HepG2 (cell line): ENCODE measurements around the gene CCDC201. TPM values are rescaled to one million over a fixed set of nuclear protein-coding genes. Genes with fewer than 3 reads are reported as not detected.

ENCODE experiments used
- DPF2 ChIP-seq: sonication (generic); formaldehyde crosslinking; IDR thresholded peaks from 2 replicates; pipeline ENCODE4 v1.4.0; 2020; ENCODE audit warnings: mild to moderate bottlenecking, low read depth, missing genetic modification reagents, borderline replicate concordance
- FOXK2 ChIP-seq: fragments of 450-650 bp; IDR thresholded peaks from 2 replicates; pipeline ENCODE4 v1.6.1; 2016
- KLF16 ChIP-seq, 2 experiments: sonication (generic) in 1 of 2; formaldehyde crosslinking in 1 of 2; IDR thresholded peaks; 2 replicates each; pipeline versions ENCODE4 v1.6.1 to v1.8.0; 2016 to 2023; ENCODE audit warnings: missing genetic modification reagents in 2 of 2, missing compliant biosample characterization in 1 of 2
- MIXL1 ChIP-seq: IDR thresholded peaks from 2 replicates; pipeline ENCODE4 v1.6.1; 2016
- NFAT5 ChIP-seq: sonication (generic); formaldehyde crosslinking; IDR thresholded peaks from 2 replicates; pipeline ENCODE4 v1.4.0; 2020; ENCODE audit warnings: missing genetic modification reagents
- NR1H2 ChIP-seq: sonication (generic); formaldehyde crosslinking; IDR thresholded peaks from 2 replicates; pipeline ENCODE4 v1.8.1; 2022; ENCODE audit warnings: low read depth, missing genetic modification reagents, borderline replicate concordance
- POGK ChIP-seq: sonication (generic); formaldehyde crosslinking; conservative IDR thresholded peaks from 2 replicates; pipeline ENCODE4 v1.8.0; 2022; ENCODE audit warnings: mild to moderate bottlenecking, moderate library complexity, missing genetic modification reagents
- SIX1 ChIP-seq: sonication (generic); formaldehyde crosslinking; IDR thresholded peaks from 2 replicates; pipeline ENCODE4 v1.4.0; 2020; ENCODE audit warnings: missing genetic modification reagents, borderline replicate concordance
- ZNF24 ChIP-seq: fragments of 450-650 bp; IDR thresholded peaks from 2 replicates; pipeline ENCODE4 v1.6.1; 2017; ENCODE audit warnings: antibody characterized with exemption, mild to moderate bottlenecking
- ZNF546 ChIP-seq: sonication (generic); formaldehyde crosslinking; conservative IDR thresholded peaks from 2 replicates; pipeline ENCODE4 v1.8.1; 2023; ENCODE audit warnings: mild to moderate bottlenecking, missing genetic modification reagents
- ZNF609 ChIP-seq: sonication (generic); formaldehyde crosslinking; IDR thresholded peaks from 2 replicates; pipeline ENCODE4 v1.4.0; 2020; ENCODE audit warnings: mild to moderate bottlenecking, missing genetic modification reagents, borderline replicate concordance
- ZNF678 ChIP-seq: sonication (generic); formaldehyde crosslinking; IDR thresholded peaks from 2 replicates; pipeline ENCODE4 v1.4.0; 2020; ENCODE audit warnings: mild to moderate bottlenecking, missing genetic modification reagents
- ZNF709 ChIP-seq: sonication (generic); formaldehyde crosslinking; IDR thresholded peaks from 2 replicates; pipeline ENCODE4 v1.5.0; 2020; ENCODE audit warnings: mild to moderate bottlenecking, missing genetic modification reagents
- polyA plus RNA-seq, 8 experiments: library from polyadenylated mRNA; depleted of rRNA in 3 of 8; stranded (reverse) in 7 of 8; unstranded in 1 of 8; fragments of >200 nt; fragmentation: Illumina TruSeq in 4 of 8; extraction: Trizol in 4 of 8; gene quantifications; 2 replicates each; pipeline versions ENCODE4 v1.2.1 to v1.2.3, GENCODE V29; 2011 to 2016; ENCODE audit warnings: low read depth in 4 of 8, missing spikeins in 1 of 8, mixed read lengths in 1 of 8; ENCODE audit not compliant: insufficient read depth in 1 of 8
- total RNA-seq, 5 experiments: library from RNA; depleted of rRNA; stranded (reverse); fragments of >200 nt; fragmentation: Illumina TruSeq; extraction: Trizol; gene quantifications; 2 replicates each; pipeline ENCODE4 v1.2.3, GENCODE V29; 2016; ENCODE audit warnings: low read depth in 1 of 5

The CCDC201 gene
- total and polyA plus RNA-seq, 2 of the 13 experiments (the other 11 are each of a cell fraction or from before 2014, with no cell fraction given) = 0.92 TPM; not detected in 1

- peak; percentile 58; the same call in 1 of the 2 replicates for TF ChIP-seq MIXL1 (CRISPR knock-in tag)
- TF ChIP-seq ZNF709 (CRISPR knock-in tag) = peak; percentile 89; the same call in 1 of the 2 replicates
- peak; percentile 69; the same call in 1 of the 2 replicates for TF ChIP-seq ZNF546 (CRISPR knock-in tag)
- no peak for TF ChIP-seq NFAT5 (CRISPR knock-in tag)
- TF ChIP-seq NR1H2 (CRISPR knock-in tag) = no peak
- 0 out of 2 replicates have a peak, but pooled peaks have one; percentile 27 for TF ChIP-seq SIX1 (CRISPR knock-in tag)
- TF ChIP-seq POGK (CRISPR knock-in tag) = peak; percentile 70
- TF ChIP-seq ZNF609 (CRISPR knock-in tag) = peak; percentile 4
- TF ChIP-seq ZNF678 = peak; percentile 53; the same call in 1 of the 2 replicates
- no peak for TF ChIP-seq FOXK2
- no peak; the same call in 1 of the 2 replicates for TF ChIP-seq DPF2 (CRISPR knock-in tag)
- 0 out of 4 replicates have a peak, but pooled peaks have one; percentile 14 to 54 for TF ChIP-seq KLF16 (CRISPR knock-in tag; IDR thresholded peaks at IDR 0.05)
- no peak for TF ChIP-seq ZNF24
Observed at GRCh38 chr7:45893996-45894664, 21.2 kb upstream of the CCDC201 start (continued).
